Neural crest cell (in vitro differentiated cells): Measurements from ENCODE around the gene SEC14L5. TPM values are rescaled to one million over a fixed set of nuclear protein-coding genes. Genes with fewer than 3 reads are reported as not detected.
"Not testable (repeated sequence)": the region's sequence is repeated elsewhere in the genome, so short reads cannot be mapped to it uniquely, and the experiment has no call there.

Experiments used
- DNase-seq: peaks from one replicate; pipeline ENCODE4 v3.0.0; 2021; ENCODE audit warnings: low read depth, mixed read lengths, low spot score
- H3K27ac Mint-ChIP-seq: one replicate; pipeline ENCODE4 v1.8.0; 2021; ENCODE audit warnings: mild to moderate bottlenecking, mixed read lengths; ENCODE audit not compliant: unreplicated experiment
- H3K27me3 Mint-ChIP-seq: 2 replicates; pipeline ENCODE4 v1.8.0; 2021; ENCODE audit warnings: low read depth, mild to moderate bottlenecking, mixed read lengths
- H3K36me3 Mint-ChIP-seq: 2 replicates; pipeline ENCODE4 v1.8.0; 2021; ENCODE audit warnings: low read depth, mild to moderate bottlenecking, mixed read lengths
- H3K4me1 Mint-ChIP-seq: 2 replicates; pipeline ENCODE4 v1.8.0; 2021; ENCODE audit warnings: mixed read lengths
- H3K4me3 Mint-ChIP-seq: one replicate; pipeline ENCODE4 v1.8.0; 2021; ENCODE audit warnings: mild to moderate bottlenecking, mixed read lengths
- H3K9me3 Mint-ChIP-seq: 2 replicates; pipeline ENCODE4 v1.8.0; 2021; ENCODE audit warnings: mixed read lengths
- CTCF ChIP-seq: fragments of 200-600 bp; sonication (generic); conservative IDR thresholded peaks from 2 replicates; pipeline ENCODE4 v1.5.0; 2021; ENCODE audit warnings: antibody characterized with exemption, mild to moderate bottlenecking
- total RNA-seq: library from RNA; stranded (reverse); gene quantifications from 2 replicates; pipeline ENCODE4 v1.2.1, GENCODE V29; 2021

SEC14L5 gene
- total RNA-seq, 1 donor from 2014 or later, result 0.68 TPM

DNA sequence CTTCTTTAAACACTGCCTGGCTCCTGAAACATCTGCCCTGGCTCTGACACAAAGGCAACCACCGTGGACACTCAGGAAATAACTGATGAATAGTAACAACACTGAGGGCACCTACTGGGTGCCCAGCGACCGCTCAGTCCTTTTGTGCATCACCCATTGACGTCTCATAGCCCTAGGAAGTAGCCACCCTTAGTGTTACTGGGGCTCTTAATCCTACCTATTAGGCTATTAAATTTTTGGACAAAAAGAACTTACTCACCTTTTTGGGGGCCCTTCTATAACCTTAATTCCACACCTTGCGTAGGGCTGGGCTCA, 32.9 kb upstream of the SEC14L5 start:
- Mint-ChIP-seq H3K27ac (no peak overlapping the region), H3K27me3 (peaks cover 18% of the 10 kb centered on the region), H3K4me3 (no peak overlapping the region), H3K9me3 (peaks cover 6% of the 10 kb centered on the region), H3K4me1 (no peaks in the 10 kb centered on the region), H3K36me3 (peaks cover 2% of the 10 kb centered on the region)
- no peak for DNase-seq
- TF ChIP-seq CTCF, result no peak

DNA sequence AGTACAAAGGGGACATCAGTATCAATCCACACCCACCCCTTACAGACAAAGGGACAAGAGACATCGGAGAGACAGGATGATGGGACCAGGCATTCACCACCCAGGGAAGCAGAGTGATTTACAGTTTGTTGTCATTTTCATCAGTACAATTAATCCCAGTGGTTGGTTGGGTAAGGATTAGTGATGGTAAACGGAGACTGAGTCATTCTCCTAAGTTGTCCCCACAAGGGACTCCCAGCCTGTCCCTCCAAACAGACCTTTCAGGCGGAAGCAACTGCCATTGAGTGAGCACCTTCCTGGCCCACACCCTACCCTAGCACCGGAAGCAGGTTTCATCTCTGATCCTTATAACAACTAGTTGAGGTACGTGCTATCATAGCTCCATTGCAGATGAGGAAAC, 32.3 kb upstream of the SEC14L5 start:
- TF ChIP-seq CTCF, result no peak
- Mint-ChIP-seq H3K9me3 (peaks cover 6% of the 10 kb centered on the region), H3K4me3 (no peak overlapping the region), H3K27ac (no peak overlapping the region), H3K4me1 (no peaks in the 10 kb centered on the region), H3K27me3 (peaks cover 23% of the 10 kb centered on the region), H3K36me3 (peaks cover 2% of the 10 kb centered on the region)
- DNase-seq, result no peak

DNA sequence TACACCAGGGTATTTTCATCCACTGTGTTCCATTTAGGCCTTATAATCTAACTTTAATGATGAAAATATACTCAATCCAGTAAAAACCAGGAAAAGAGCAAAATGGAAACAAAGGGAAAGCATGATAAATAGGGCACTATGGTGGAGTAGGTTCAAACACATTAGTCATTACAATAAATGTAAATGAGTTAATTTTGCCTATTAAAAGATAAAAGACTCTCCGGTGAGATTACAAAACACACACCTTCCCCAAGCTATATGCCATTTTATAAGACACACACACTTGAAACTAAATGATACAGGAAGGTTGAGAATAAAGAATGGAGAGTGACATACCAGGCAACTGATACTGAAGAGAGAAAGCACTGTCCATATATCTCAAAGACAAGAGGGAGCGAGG, 31.2 kb upstream of the SEC14L5 start:
- DNase-seq, result no peak
- H3K27me3 Mint-ChIP-seq, result peaks cover 31% of the 10 kb centered on the region
- H3K4me3 Mint-ChIP-seq, result no peak overlapping the region
- H3K36me3 Mint-ChIP-seq, result peaks cover 2% of the 10 kb centered on the region
- peaks cover 6% of the 10 kb centered on the region for H3K9me3 Mint-ChIP-seq
- H3K4me1 Mint-ChIP-seq, result no peaks in the 10 kb centered on the region
- no peak overlapping the region for H3K27ac Mint-ChIP-seq
- TF ChIP-seq CTCF, result no peak

GRCh38 chr16:4927661-4928060, 30.5 kb upstream of the SEC14L5 start:
- Mint-ChIP-seq H3K27ac (no peak overlapping the region), H3K4me3 (no peak overlapping the region), H3K4me1 (no peaks in the 10 kb centered on the region), H3K36me3 (peaks cover 2% of the 10 kb centered on the region), H3K27me3 (peaks cover 32% of the 10 kb centered on the region), H3K9me3 (peaks cover 6% of the 10 kb centered on the region)
- TF ChIP-seq CTCF, result no peak
- DNase-seq, result no peak

DNA sequence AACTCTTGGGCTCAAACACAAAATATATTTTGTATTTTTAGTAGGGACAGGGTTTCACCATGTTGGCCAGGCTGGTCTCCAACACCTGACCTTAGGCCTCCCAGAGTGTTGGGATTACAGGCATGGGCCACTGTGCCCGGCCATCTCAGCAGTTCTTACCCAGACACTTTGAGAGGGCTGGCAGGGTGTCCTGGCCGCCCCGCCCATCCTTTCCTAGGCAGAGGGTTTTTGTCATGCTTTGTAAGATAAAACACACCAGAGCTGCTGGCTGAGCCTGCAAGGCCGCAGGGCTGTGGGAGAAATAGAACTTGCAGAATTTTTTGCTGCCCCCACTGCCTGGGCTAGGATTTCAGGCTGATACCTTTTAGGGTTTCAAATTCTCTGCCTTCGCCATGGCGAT, 29.9 kb upstream of the SEC14L5 start:
- no peak for TF ChIP-seq CTCF
- Mint-ChIP-seq H3K36me3 (peaks cover 2% of the 10 kb centered on the region), H3K4me1 (no peaks in the 10 kb centered on the region), H3K27ac (no peak overlapping the region), H3K27me3 (peaks cover 32% of the 10 kb centered on the region), H3K4me3 (no peak overlapping the region), H3K9me3 (peaks cover 6% of the 10 kb centered on the region)
- DNase-seq, result no peak

- DNase-seq, H3K9me3 Mint-ChIP-seq, H3K4me1 Mint-ChIP-seq, H3K4me3 Mint-ChIP-seq, H3K27ac Mint-ChIP-seq, H3K36me3 Mint-ChIP-seq: not testable (repeated sequence)
- H3K27me3 Mint-ChIP-seq, result peaks cover 42% of the 10 kb centered on the region
Measured at GRCh38 chr16:4929619-4930018, 28.5 kb upstream of the SEC14L5 start.
